ENCODE measurements around the gene NPTN.
A peak's percentile ranks its signal among the peaks of the same experiment; 100 is the strongest.

NPTN gene

DNA sequence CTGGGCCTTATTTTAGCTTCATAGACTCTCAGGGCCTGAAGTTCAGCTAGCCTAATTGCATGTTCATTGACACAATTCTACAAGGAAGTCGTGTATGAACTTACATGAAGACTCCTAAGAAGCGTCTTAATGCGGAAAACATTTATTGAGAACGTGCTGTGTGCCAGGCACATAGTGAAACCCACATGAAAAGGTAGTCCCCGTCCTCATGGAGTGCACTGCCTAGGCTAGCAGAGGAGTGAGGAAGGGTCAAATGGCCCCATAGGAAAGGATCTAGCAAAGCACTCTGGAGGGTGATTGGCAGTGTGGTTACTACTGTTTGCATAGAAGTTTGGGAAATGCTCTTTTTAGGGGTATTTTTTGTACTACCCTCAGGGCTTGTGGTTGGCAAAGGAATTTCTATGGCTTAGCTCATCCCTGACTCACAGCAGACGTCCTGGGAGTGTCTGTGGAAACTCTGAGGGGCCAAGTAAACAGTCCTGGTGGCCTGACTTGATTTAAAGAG lies 854 bp upstream of the NPTN start:
- TF ChIP-seq, protein P1, sequence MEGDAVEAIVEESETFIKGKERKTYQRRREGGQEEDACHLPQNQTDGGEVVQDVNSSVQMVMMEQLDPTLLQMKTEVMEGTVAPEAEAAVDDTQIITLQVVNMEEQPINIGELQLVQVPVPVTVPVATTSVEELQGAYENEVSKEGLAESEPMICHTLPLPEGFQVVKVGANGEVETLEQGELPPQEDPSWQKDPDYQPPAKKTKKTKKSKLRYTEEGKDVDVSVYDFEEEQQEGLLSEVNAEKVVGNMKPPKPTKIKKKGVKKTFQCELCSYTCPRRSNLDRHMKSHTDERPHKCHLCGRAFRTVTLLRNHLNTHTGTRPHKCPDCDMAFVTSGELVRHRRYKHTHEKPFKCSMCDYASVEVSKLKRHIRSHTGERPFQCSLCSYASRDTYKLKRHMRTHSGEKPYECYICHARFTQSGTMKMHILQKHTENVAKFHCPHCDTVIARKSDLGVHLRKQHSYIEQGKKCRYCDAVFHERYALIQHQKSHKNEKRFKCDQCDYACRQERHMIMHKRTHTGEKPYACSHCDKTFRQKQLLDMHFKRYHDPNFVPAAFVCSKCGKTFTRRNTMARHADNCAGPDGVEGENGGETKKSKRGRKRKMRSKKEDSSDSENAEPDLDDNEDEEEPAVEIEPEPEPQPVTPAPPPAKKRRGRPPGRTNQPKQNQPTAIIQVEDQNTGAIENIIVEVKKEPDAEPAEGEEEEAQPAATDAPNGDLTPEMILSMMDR (IDR thresholded peaks at IDR 0.05; ENCODE audit: low read depth, low read length, missing control alignments) = no peak
- peak overlapping the region; percentile 58; the same call in 1 of the 2 replicates for H3K4me3 ChIP-seq (ENCODE audit: low read depth, low read length)
- no peak for DNase-seq (ENCODE audit: low read depth)

DNA sequence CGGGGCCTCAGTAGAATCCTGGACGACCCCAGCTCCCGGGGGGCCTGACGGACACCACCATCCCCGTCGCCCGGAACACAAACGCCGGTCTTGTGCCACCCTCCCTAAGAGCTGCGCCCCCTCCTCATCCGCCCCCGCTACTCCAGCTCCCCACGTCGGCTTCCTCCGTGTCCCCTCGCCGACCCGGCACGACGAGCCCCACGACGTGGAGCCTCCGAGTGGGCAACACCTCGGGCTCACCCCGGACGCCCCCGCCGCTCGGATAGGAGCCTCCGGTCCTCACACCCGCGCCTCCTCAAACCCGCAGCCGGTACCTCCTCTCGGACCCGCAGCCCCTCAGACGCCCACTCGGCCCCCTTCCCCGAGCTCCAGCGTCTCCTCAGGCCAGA lies 525 bp downstream of the NPTN start:
- H3K4me3 ChIP-seq (ENCODE audit: low read depth, low read length) = peak overlapping the region; percentile 87
- TF ChIP-seq, protein P1 (IDR thresholded peaks at IDR 0.05; ENCODE audit: low read depth, low read length, missing control alignments) = no peak
- no peak for DNase-seq (ENCODE audit: low read depth)

DNA sequence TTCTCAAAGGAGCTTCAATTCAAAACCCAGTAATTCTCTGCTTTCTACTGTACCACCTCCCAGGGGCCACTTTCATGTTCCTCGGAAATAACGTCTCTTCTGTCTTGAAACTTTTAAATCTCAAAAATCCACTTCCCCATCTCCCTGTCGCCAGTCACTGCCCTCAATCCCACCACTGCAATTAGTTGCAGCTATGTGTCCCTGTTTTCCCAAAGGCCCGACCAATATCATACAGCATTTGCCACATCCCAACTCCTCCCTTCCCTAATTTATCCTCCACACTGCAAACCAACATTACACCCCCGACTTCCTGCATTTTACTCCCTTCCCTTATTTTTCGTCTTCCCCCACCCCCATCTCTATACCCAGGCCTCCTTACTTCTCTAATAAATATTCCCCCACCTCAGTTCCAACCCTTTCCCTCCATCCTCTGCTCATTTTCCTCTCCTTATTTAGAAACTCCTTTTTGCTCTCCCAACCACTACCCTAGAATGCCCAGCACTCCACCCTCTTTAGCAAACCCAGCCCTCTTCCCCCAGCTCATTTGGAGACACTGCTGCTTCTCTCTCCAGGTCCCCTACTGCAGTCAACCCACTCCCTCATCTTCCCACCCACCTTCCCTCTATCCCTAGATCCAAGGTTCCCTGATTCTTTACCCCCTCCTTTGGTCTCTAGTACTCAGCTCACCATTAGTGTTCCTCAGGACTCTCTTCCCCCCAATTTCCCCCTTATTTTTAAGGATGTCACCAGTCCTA lies 1.1 kb downstream of the NPTN start:
- no peak for DNase-seq (ENCODE audit: low read depth)
- TF ChIP-seq, protein P1 (IDR thresholded peaks at IDR 0.05; ENCODE audit: low read depth, low read length, missing control alignments) = no peak

DNA sequence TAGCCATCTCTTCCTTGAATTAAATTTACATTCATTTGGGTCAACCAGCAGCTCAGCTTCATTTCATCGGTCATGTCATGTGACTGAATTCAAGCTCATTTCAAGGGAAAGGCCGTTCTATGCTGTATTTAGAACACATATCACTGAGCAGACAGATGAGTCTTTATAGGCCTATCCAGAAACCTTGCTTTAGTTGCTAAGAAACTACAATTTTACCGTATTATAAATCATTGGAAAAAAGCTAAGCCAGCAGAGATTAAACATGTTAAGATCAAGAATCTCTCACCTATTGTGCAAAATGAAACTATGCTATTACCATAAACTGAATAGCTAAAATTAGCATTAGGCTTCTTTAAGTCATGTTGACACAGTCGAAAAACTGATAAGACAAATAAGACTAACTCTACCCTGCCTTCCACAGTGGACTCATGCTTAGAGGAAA lies 2.2 kb downstream of the NPTN start:
- no peak for DNase-seq (ENCODE audit: low read depth)
- peak overlapping the region; percentile 87 for H3K4me3 ChIP-seq (ENCODE audit: low read depth, low read length)
- TF ChIP-seq, protein P1 (IDR thresholded peaks at IDR 0.05; ENCODE audit: low read depth, low read length, missing control alignments) = no peak

More for the DNA sequence above, 1.1 kb downstream of the NPTN start:
- peak overlapping the region; percentile 87 for H3K4me3 ChIP-seq (ENCODE audit: low read depth, low read length)

DNA sequence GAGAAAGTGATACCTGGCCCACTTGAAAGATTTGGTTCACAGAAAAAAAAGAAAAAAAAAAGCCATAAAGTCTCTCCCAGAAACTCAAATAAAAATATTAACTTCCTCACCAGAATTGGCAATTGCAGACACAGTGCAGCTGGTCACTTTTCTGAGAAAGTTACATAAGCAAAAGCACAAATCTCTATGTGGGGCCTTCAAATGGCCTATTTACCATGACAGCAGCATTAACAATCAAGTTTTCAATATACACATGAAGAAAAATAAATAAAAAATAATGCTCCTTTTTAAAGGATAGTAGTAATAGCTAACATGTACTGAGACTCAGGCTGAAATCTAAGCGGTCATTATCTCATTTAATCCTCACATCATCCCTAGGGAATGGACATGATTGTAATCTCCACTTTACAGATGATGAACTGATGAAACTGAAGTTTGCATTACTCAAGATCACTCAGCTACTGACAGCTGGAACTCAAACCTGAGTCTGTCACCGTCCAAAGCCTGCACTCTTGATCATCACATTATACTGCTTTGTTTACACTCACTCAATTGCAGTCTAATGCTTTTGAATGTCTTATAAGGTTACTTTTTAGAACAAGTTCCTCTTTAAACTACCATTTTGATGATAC lies 3.3 kb downstream of the NPTN start:
- no peak for DNase-seq (ENCODE audit: low read depth)
- no peak overlapping the region; the same call in 1 of the 2 replicates for H3K4me3 ChIP-seq (ENCODE audit: low read depth, low read length)
- TF ChIP-seq, protein P1 (IDR thresholded peaks at IDR 0.05; ENCODE audit: low read depth, low read length, missing control alignments) = no peak

DNA sequence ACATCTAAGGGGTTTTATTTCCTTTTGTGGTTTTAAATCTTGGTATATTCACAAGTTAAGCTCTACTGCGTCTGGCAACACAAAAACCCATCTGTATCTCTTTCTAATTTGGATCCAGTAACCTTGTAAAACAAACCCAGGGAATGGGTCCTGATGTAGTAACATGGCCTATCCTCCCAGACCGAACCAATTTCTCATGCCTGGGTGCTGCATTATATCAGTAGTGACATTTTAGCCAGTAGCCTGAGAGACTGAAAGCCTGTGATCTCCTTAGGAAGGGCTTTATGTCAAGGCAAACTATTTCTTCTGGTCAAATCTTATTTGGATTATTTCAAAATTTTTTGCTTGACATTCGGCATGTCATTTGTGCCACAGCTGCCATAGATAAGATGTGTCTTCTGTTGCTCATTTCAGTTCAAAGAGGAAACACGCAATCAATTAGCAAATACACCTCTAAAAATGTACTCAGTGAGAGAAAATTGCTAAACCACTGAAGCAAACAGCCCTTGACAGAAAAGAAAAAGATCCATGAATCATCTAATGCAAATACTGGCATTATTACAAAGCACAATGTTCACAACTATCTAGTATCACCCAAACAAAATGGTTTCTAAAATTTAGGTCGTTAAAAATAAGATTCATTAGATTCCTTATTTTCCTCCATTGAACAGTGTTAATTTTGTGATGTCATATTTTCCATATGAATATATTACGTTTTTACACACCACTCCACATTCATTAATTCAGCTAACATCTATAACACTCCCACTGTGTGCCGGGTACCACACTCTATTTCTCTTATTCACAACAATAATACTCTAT lies 4.0 kb downstream of the NPTN start:
- no peak for DNase-seq (ENCODE audit: low read depth)
- peak overlapping the region; percentile 11; the same call in 1 of the 2 replicates for H3K4me3 ChIP-seq (ENCODE audit: low read depth, low read length)
- TF ChIP-seq, protein P1 (IDR thresholded peaks at IDR 0.05; ENCODE audit: low read depth, low read length, missing control alignments) = no peak
